ENCODE data around the gene ANO2.

Gene ANO2

GRCh38 chr12:5964913-5965900, 20.1 kb upstream of the ANO2 start:
- Histone ChIP-seq H3K27me3 (ENCODE audit: control insufficient read depth, insufficient read depth, low read length) (no peaks in the 10 kb centered on the region), H3K27ac (ENCODE audit: low read length) (no peak overlapping the region), H3K9me3 (ENCODE audit: control insufficient read depth, insufficient read depth, low read length) (no peaks in the 10 kb centered on the region), H3K36me3 (ENCODE audit: control insufficient read depth, insufficient read depth, low read length) (no peaks in the 10 kb centered on the region), H3K4me3 (ENCODE audit: low read length) (no peak overlapping the region), H3K4me1 (ENCODE audit: control insufficient read depth, insufficient read depth, low read length) (peaks cover 9% of the 10 kb centered on the region)
- WGBS (ENCODE audit: insufficient coverage, insufficient read length), result no CpG with 5 or more reads among the region's 24 CpGs
- DNase-seq (ENCODE audit: low read depth, low spot score), result no peak

DNA sequence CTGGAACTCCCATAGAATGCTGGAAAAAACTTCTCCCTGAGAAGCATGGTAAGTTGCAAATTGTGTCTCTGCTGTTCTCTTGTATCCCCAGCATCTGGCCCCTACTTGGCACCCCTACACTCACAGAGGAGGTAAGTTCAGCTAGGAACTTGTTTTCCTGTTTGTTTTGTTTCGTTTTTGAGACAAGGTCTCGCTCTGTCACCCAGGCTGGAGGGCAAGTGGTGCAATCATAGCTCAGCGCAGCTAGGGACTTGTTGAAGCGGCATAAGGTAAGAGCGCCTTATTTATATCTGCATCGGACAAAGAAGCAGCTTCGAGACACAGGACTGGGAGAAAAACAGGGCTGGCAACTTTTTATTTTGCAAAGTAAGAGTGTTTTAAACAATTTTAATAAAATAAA, 18.5 kb upstream of the ANO2 start:
- H3K27me3 ChIP-seq (ENCODE audit: control insufficient read depth, insufficient read depth, low read length), result no peaks in the 10 kb centered on the region
- no CpG with 5 or more reads among the region's 7 CpGs for WGBS (ENCODE audit: insufficient coverage, insufficient read length)

GRCh38 chr12:5960783-5961182, 15.7 kb upstream of the ANO2 start:
- Histone ChIP-seq H3K36me3 (ENCODE audit: control insufficient read depth, insufficient read depth, low read length) (no peaks in the 10 kb centered on the region), H3K27ac (ENCODE audit: low read length) (no peak overlapping the region), H3K4me1 (ENCODE audit: control insufficient read depth, insufficient read depth, low read length) (peaks cover 9% of the 10 kb centered on the region), H3K4me3 (ENCODE audit: low read length) (no peak overlapping the region), H3K27me3 (ENCODE audit: control insufficient read depth, insufficient read depth, low read length) (no peaks in the 10 kb centered on the region), H3K9me3 (ENCODE audit: control insufficient read depth, insufficient read depth, low read length) (no peaks in the 10 kb centered on the region)
- no CpG with 5 or more reads among the region's 4 CpGs for WGBS (ENCODE audit: insufficient coverage, insufficient read length)
- no peak for DNase-seq (ENCODE audit: low read depth, low spot score)

More for the DNA sequence above, 18.5 kb upstream of the ANO2 start:
- Histone ChIP-seq H3K9me3 (ENCODE audit: control insufficient read depth, insufficient read depth, low read length) (no peaks in the 10 kb centered on the region), H3K36me3 (ENCODE audit: control insufficient read depth, insufficient read depth, low read length) (no peaks in the 10 kb centered on the region), H3K4me3 (ENCODE audit: low read length) (no peak overlapping the region), H3K27ac (ENCODE audit: low read length) (no peak overlapping the region), H3K4me1 (ENCODE audit: control insufficient read depth, insufficient read depth, low read length) (peaks cover 9% of the 10 kb centered on the region)
- no peak for DNase-seq (ENCODE audit: low read depth, low spot score)

GRCh38 chr12:5956987-5957386, 11.9 kb upstream of the ANO2 start:
- WGBS (ENCODE audit: insufficient coverage, insufficient read length), result no CpG with 5 or more reads among the region's 5 CpGs
- Histone ChIP-seq H3K9me3 (ENCODE audit: control insufficient read depth, insufficient read depth, low read length) (no peaks in the 10 kb centered on the region), H3K36me3 (ENCODE audit: control insufficient read depth, insufficient read depth, low read length) (no peaks in the 10 kb centered on the region), H3K27ac (ENCODE audit: low read length) (no peak overlapping the region), H3K4me3 (ENCODE audit: low read length) (no peak overlapping the region), H3K27me3 (ENCODE audit: control insufficient read depth, insufficient read depth, low read length) (no peaks in the 10 kb centered on the region), H3K4me1 (ENCODE audit: control insufficient read depth, insufficient read depth, low read length) (no peaks in the 10 kb centered on the region)
- no peak for DNase-seq (ENCODE audit: low read depth, low spot score)

- Histone ChIP-seq H3K4me3 (ENCODE audit: low read length) (no peak overlapping the region), H3K9me3 (ENCODE audit: control insufficient read depth, insufficient read depth, low read length) (no peaks in the 10 kb centered on the region), H3K4me1 (ENCODE audit: control insufficient read depth, insufficient read depth, low read length) (no peaks in the 10 kb centered on the region), H3K36me3 (ENCODE audit: control insufficient read depth, insufficient read depth, low read length) (no peaks in the 10 kb centered on the region), H3K27me3 (ENCODE audit: control insufficient read depth, insufficient read depth, low read length) (no peaks in the 10 kb centered on the region), H3K27ac (ENCODE audit: low read length) (no peak overlapping the region)
- no CpG with 5 or more reads among the region's 3 CpGs for WGBS (ENCODE audit: insufficient coverage, insufficient read length)
- no peak for DNase-seq (ENCODE audit: low read depth, low spot score)
These were observed 9.6 kb upstream of the ANO2 start for GRCh38 chr12:5954661-5955060.

DNA sequence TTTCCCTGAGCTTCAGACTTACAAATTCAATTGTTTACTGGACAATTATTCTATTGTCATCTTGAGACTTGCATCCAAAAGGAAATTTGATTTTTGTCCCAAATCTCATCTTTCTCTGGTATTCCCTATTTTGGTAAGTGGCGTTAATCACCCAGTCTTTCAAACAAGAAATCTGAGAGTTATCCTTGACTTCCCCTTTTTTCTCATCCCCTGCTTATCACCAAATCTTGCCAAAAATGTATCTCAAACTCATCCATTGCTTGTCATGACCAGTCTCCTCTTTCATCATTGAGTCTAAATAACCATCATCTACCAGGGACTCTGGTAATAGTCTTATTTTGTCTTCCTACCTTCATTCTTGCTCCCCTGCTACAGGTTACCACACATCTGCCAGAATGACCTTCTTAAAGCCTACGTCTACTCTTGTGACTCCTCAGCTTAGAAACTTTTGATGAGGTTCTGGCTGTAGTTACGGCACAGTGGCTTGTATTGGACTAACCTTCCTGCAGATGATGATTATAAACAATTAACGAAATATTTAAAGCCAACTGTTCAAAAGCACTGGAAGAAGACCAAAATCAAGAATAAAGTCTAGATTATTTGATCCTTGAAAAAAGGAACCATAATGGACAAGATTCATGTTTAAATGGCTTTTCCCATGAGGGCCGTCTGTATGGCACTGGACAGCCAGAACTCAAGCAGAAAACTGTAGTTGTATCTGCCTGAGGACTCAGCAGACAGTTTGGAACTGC, 9.0 kb upstream of the ANO2 start:
- no CpG with 5 or more reads among the region's 5 CpGs for WGBS (ENCODE audit: insufficient coverage, insufficient read length)
- Histone ChIP-seq H3K9me3 (ENCODE audit: control insufficient read depth, insufficient read depth, low read length) (no peaks in the 10 kb centered on the region), H3K27ac (ENCODE audit: low read length) (no peak overlapping the region), H3K4me3 (ENCODE audit: low read length) (no peak overlapping the region), H3K4me1 (ENCODE audit: control insufficient read depth, insufficient read depth, low read length) (no peaks in the 10 kb centered on the region), H3K27me3 (ENCODE audit: control insufficient read depth, insufficient read depth, low read length) (no peaks in the 10 kb centered on the region), H3K36me3 (ENCODE audit: control insufficient read depth, insufficient read depth, low read length) (no peaks in the 10 kb centered on the region)
- no peak for DNase-seq (ENCODE audit: low read depth, low spot score)

DNA sequence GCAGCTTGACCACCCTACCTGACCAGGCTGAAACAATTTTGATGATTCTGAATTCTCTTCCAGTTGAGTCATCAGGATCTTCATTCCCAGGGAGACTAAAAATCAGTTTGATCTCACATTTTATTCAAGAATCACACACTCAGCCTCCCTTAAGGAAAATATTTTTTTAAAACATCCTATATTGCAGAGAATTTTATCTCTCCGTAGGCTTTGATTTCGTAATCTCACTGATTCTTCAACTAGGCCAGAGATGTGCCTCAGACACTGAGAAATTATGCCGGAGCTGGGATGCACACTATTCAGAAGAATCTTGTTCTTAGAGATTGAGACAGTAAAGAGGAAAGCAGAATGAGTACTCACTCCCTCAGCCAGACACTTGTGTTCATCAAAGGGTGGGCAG, 7.0 kb upstream of the ANO2 start:
- no peaks in the 10 kb centered on the region for H3K36me3 ChIP-seq (ENCODE audit: control insufficient read depth, insufficient read depth, low read length)
- no peak overlapping the region for H3K4me3 ChIP-seq (ENCODE audit: low read length)
- no peak for DNase-seq (ENCODE audit: low read depth, low spot score)
- no peaks in the 10 kb centered on the region for H3K9me3 ChIP-seq (ENCODE audit: control insufficient read depth, insufficient read depth, low read length)
- H3K27ac ChIP-seq (ENCODE audit: low read length), result no peak overlapping the region
- H3K27me3 ChIP-seq (ENCODE audit: control insufficient read depth, insufficient read depth, low read length), result no peaks in the 10 kb centered on the region
- no CpG with 5 or more reads among the region's 3 CpGs for WGBS (ENCODE audit: insufficient coverage, insufficient read length)
- no peaks in the 10 kb centered on the region for H3K4me1 ChIP-seq (ENCODE audit: control insufficient read depth, insufficient read depth, low read length)

DNA sequence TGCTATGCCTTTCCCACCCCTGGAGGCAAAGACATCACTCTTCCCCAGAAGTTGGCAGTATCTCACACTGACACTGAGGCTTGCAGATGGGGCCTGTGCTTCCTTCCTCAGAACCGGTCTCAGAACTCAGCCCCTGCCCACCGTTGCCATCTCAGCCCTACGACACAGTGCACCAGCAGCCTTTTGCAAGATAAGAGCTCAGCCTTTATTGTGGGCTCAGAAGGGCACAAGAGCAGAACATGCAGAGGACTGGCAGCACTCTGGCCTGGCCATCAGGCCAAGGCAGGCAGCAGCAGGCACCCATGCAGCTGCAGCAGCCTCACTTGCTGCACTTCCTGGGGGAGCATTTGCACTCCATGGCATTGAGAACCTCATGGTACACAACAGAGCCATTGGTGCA, 3.6 kb upstream of the ANO2 start:
- no peak overlapping the region for H3K4me3 ChIP-seq (ENCODE audit: low read length)
- no peaks in the 10 kb centered on the region for H3K36me3 ChIP-seq (ENCODE audit: control insufficient read depth, insufficient read depth, low read length)
- H3K4me1 ChIP-seq (ENCODE audit: control insufficient read depth, insufficient read depth, low read length), result peaks cover 3% of the 10 kb centered on the region; the same call in 1 of the 2 replicates
- peaks cover 1% of the 10 kb centered on the region; the same call in 1 of the 2 replicates for H3K27me3 ChIP-seq (ENCODE audit: control insufficient read depth, insufficient read depth, low read length)
- no CpG with 5 or more reads among the region's 3 CpGs for WGBS (ENCODE audit: insufficient coverage, insufficient read length)
- H3K27ac ChIP-seq (ENCODE audit: low read length), result no peak overlapping the region
- no peaks in the 10 kb centered on the region for H3K9me3 ChIP-seq (ENCODE audit: control insufficient read depth, insufficient read depth, low read length)
- DNase-seq (ENCODE audit: low read depth, low spot score), result no peak

DNA sequence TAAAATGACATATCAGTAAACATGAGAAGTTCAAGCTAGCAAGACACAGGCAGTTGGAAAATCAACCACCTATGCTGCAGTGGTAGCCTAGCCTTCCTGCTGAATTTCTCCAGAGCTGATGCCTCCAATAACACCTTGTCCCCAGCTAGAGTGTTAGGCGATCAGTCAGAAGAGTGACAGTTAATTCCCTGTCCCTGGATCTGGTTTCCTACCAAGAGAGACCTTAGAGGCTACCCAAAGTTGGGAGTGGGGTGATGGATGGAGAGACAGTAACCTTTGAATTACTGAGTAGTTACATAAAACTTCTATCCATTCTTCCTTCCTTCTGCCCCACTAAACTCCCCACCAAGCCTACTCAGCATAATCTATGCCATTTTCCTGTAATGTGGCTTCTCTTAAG, 1.9 kb upstream of the ANO2 start:
- no peak for DNase-seq (ENCODE audit: low read depth, low spot score)
- Histone ChIP-seq H3K36me3 (ENCODE audit: control insufficient read depth, insufficient read depth, low read length) (no peaks in the 10 kb centered on the region), H3K4me1 (ENCODE audit: control insufficient read depth, insufficient read depth, low read length) (peaks cover 3% of the 10 kb centered on the region; the same call in 1 of the 2 replicates), H3K4me3 (ENCODE audit: low read length) (no peak overlapping the region), H3K9me3 (ENCODE audit: control insufficient read depth, insufficient read depth, low read length) (no peaks in the 10 kb centered on the region), H3K27me3 (ENCODE audit: control insufficient read depth, insufficient read depth, low read length) (peaks cover 1% of the 10 kb centered on the region; the same call in 1 of the 2 replicates), H3K27ac (ENCODE audit: low read length) (no peak overlapping the region)
- WGBS (ENCODE audit: insufficient coverage, insufficient read length), result no CpG with 5 or more reads among the region's 1 CpG

DNA sequence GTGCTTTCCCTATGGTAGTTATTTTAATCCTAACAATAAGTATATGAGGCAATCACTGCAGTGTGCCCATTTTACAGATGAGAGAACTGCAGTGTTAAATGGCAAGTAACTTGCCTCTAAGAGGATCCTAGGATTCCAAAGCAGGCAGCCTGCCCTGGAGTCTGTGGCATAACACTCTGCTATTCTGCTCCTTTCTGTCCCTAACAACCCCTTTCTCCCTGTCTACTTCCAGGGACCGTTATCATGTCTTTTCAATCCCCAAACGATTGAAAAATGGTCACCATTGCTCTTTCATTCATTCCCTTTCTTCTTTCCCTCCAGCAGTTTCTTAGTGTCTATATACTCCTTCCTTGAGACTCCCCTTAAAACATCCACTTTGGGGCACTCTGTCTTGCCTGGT, 1.3 kb upstream of the ANO2 start:
- Histone ChIP-seq H3K9me3 (ENCODE audit: control insufficient read depth, insufficient read depth, low read length) (no peaks in the 10 kb centered on the region), H3K4me1 (ENCODE audit: control insufficient read depth, insufficient read depth, low read length) (peaks cover 3% of the 10 kb centered on the region; the same call in 1 of the 2 replicates), H3K36me3 (ENCODE audit: control insufficient read depth, insufficient read depth, low read length) (no peaks in the 10 kb centered on the region), H3K27ac (ENCODE audit: low read length) (no peak overlapping the region), H3K4me3 (ENCODE audit: low read length) (no peak overlapping the region), H3K27me3 (ENCODE audit: control insufficient read depth, insufficient read depth, low read length) (peaks cover 1% of the 10 kb centered on the region; the same call in 1 of the 2 replicates)
- DNase-seq (ENCODE audit: low read depth, low spot score), result no peak
- no CpG with 5 or more reads among the region's 2 CpGs for WGBS (ENCODE audit: insufficient coverage, insufficient read length)
